Measurements from ENCODE around the gene COX20.

COX20 gene

DNA sequence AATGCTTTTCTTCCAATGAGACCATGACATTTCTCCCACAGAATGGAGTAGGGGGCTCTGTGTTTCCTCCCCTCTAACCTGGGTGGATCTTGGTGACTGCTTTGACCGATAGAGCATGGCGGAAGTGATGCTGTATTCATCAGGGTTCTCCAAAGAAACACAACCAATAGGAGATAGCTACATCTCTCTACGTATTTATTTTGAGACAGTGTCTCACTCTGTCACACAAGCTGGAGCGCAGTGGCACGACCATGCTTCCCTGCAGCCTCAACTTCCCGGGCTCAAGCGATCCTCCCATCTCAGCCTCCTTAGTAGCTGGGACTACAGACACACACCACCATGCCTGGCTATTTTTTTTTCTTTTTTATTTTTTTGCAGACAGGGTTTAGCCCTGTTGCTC, 58.4 kb downstream of the COX20 start:
- TF ChIP-seq ZFX (IDR thresholded peaks at IDR 0.05) = no peak
- TF ChIP-seq, protein P1, sequence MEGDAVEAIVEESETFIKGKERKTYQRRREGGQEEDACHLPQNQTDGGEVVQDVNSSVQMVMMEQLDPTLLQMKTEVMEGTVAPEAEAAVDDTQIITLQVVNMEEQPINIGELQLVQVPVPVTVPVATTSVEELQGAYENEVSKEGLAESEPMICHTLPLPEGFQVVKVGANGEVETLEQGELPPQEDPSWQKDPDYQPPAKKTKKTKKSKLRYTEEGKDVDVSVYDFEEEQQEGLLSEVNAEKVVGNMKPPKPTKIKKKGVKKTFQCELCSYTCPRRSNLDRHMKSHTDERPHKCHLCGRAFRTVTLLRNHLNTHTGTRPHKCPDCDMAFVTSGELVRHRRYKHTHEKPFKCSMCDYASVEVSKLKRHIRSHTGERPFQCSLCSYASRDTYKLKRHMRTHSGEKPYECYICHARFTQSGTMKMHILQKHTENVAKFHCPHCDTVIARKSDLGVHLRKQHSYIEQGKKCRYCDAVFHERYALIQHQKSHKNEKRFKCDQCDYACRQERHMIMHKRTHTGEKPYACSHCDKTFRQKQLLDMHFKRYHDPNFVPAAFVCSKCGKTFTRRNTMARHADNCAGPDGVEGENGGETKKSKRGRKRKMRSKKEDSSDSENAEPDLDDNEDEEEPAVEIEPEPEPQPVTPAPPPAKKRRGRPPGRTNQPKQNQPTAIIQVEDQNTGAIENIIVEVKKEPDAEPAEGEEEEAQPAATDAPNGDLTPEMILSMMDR (conservative IDR thresholded peaks at IDR 0.05) = no peak
- no peak overlapping the region for H3K27ac ChIP-seq
